Measurements from ENCODE around the gene PROP1. TPM values are rescaled to one million over a fixed set of nuclear protein-coding genes. Genes with fewer than 3 reads are reported as not detected.
"Not testable (repeated sequence)": the region's sequence is repeated elsewhere in the genome, so short reads cannot be mapped to it uniquely, and the experiment has no call there.

Gene PROP1
- polyA plus RNA-seq, 1 donor from 2014 or later: not detected

GRCh38 chr5:178007272-178007671 lies 11.2 kb upstream of the PROP1 start:
- H4K20me1 ChIP-seq (ENCODE audit: insufficient read depth); H3K9ac ChIP-seq (ENCODE audit: low read length); H3K36me3 ChIP-seq (ENCODE audit: insufficient read depth, low read length); H3K4me3 ChIP-seq (ENCODE audit: low read length); H3K27me3 ChIP-seq (ENCODE audit: insufficient read depth, low read depth, low read length); H3K9me2 ChIP-seq (ENCODE audit: insufficient read depth, low read length); H3F3A ChIP-seq (ENCODE audit: insufficient read depth, low read length, poor library complexity, severe bottlenecking); H3K79me2 ChIP-seq (replicated peaks; ENCODE audit: insufficient read depth, low read length); H2AFZ ChIP-seq (ENCODE audit: low read depth, low read length); H3K9me3 ChIP-seq (ENCODE audit: low read length); H3K27ac ChIP-seq (ENCODE audit: low read length); H3K4me2 ChIP-seq (ENCODE audit: low read length): not testable (repeated sequence)

- not testable (repeated sequence) for H3K27me3 ChIP-seq (ENCODE audit: insufficient read depth, low read depth, low read length); H3K79me2 ChIP-seq (replicated peaks; ENCODE audit: insufficient read depth, low read length); H3K4me3 ChIP-seq (ENCODE audit: low read length); H2AFZ ChIP-seq (ENCODE audit: low read depth, low read length); H3K4me2 ChIP-seq (ENCODE audit: low read length); H3K36me3 ChIP-seq (ENCODE audit: insufficient read depth, low read length); H3K27ac ChIP-seq (ENCODE audit: low read length); H3K9me2 ChIP-seq (ENCODE audit: insufficient read depth, low read length); H3K9ac ChIP-seq (ENCODE audit: low read length); H4K20me1 ChIP-seq (ENCODE audit: insufficient read depth); H3F3A ChIP-seq (ENCODE audit: insufficient read depth, low read length, poor library complexity, severe bottlenecking); H3K9me3 ChIP-seq (ENCODE audit: low read length)
Measured at GRCh38 chr5:178006536-178007231, 10.6 kb upstream of the PROP1 start.

GRCh38 chr5:178006181-178006535 lies 10.1 kb upstream of the PROP1 start:
- H3K9me2 ChIP-seq (ENCODE audit: insufficient read depth, low read length); H3K4me3 ChIP-seq (ENCODE audit: low read length); H3F3A ChIP-seq (ENCODE audit: insufficient read depth, low read length, poor library complexity, severe bottlenecking); H3K79me2 ChIP-seq (replicated peaks; ENCODE audit: insufficient read depth, low read length); H3K4me2 ChIP-seq (ENCODE audit: low read length); H2AFZ ChIP-seq (ENCODE audit: low read depth, low read length); H3K9ac ChIP-seq (ENCODE audit: low read length); H3K27me3 ChIP-seq (ENCODE audit: insufficient read depth, low read depth, low read length); H3K9me3 ChIP-seq (ENCODE audit: low read length); H3K27ac ChIP-seq (ENCODE audit: low read length); H3K36me3 ChIP-seq (ENCODE audit: insufficient read depth, low read length); H4K20me1 ChIP-seq (ENCODE audit: insufficient read depth): not testable (repeated sequence)

- H3K9me2 ChIP-seq (ENCODE audit: insufficient read depth, low read length): no peaks in the 10 kb centered on the region
- H3K27ac ChIP-seq (ENCODE audit: low read length): no peak overlapping the region
- no peaks in the 10 kb centered on the region for H3K27me3 ChIP-seq (ENCODE audit: insufficient read depth, low read depth, low read length)
- no peaks in the 10 kb centered on the region for H3K36me3 ChIP-seq (ENCODE audit: insufficient read depth, low read length)
- H4K20me1 ChIP-seq (ENCODE audit: insufficient read depth): no peaks in the 10 kb centered on the region
- H3K9me3 ChIP-seq (ENCODE audit: low read length): no peaks in the 10 kb centered on the region
- no peak overlapping the region for H3K4me2 ChIP-seq (ENCODE audit: low read length)
- TF ChIP-seq SMC3 (conservative IDR thresholded peaks at IDR 0.05; ENCODE audit: poor library complexity) (no peak), MXI1 (conservative IDR thresholded peaks at IDR 0.05; ENCODE audit: poor library complexity, severe bottlenecking) (no peak), CTCF (IDR thresholded peaks at IDR 0.05; ENCODE audit: poor library complexity, severe bottlenecking) (no peak), TAF1 (IDR thresholded peaks at IDR 0.05; ENCODE audit: low read depth) (no peak), EP300 (conservative IDR thresholded peaks at IDR 0.05; ENCODE audit: poor library complexity, severe bottlenecking) (no peak), REST (IDR thresholded peaks at IDR 0.05; ENCODE audit: borderline replicate concordance) (no peak), RAD21 (conservative IDR thresholded peaks at IDR 0.05) (no peak), POLR2AphosphoS5 (IDR thresholded peaks at IDR 0.05) (no peak), EZH2 (IDR thresholded peaks at IDR 0.05; ENCODE audit: borderline replicate concordance, insufficient read depth, low read length, poor library complexity, severe bottlenecking) (no peak)
- H3K4me3 ChIP-seq (ENCODE audit: low read length): no peak overlapping the region
- H3K79me2 ChIP-seq (replicated peaks; ENCODE audit: insufficient read depth, low read length): no peaks in the 10 kb centered on the region
- no peaks in the 10 kb centered on the region for H3F3A ChIP-seq (ENCODE audit: insufficient read depth, low read length, poor library complexity, severe bottlenecking)
- H2AFZ ChIP-seq (ENCODE audit: low read depth, low read length): no peak overlapping the region
- no peak overlapping the region for H3K9ac ChIP-seq (ENCODE audit: low read length)
Measured at GRCh38 chr5:177997846-177998245, 1.8 kb upstream of the PROP1 start.

Data from neural cell (in vitro differentiated cells).